IPS-18c (cell line): ENCODE data around the gene CFAP251.
"Not testable (repeated sequence)": the region's sequence is repeated elsewhere in the genome, so short reads cannot be mapped to it uniquely, and the experiment has no call there.

Experiments
- H3K4me3 ChIP-seq: 2 replicates; pipeline ENCODE4 v1.7.0; 2013; ENCODE audit warnings: low read depth, mild to moderate bottlenecking, low read length, moderate library complexity; ENCODE audit not compliant: insufficient read depth
- H3K9me3 ChIP-seq: one replicate; pipeline ENCODE4 v1.6.1; 2013; ENCODE audit warnings: mild to moderate bottlenecking, low read length, moderate library complexity; ENCODE audit not compliant: control insufficient read depth, insufficient read depth

The CFAP251 gene, protein sequence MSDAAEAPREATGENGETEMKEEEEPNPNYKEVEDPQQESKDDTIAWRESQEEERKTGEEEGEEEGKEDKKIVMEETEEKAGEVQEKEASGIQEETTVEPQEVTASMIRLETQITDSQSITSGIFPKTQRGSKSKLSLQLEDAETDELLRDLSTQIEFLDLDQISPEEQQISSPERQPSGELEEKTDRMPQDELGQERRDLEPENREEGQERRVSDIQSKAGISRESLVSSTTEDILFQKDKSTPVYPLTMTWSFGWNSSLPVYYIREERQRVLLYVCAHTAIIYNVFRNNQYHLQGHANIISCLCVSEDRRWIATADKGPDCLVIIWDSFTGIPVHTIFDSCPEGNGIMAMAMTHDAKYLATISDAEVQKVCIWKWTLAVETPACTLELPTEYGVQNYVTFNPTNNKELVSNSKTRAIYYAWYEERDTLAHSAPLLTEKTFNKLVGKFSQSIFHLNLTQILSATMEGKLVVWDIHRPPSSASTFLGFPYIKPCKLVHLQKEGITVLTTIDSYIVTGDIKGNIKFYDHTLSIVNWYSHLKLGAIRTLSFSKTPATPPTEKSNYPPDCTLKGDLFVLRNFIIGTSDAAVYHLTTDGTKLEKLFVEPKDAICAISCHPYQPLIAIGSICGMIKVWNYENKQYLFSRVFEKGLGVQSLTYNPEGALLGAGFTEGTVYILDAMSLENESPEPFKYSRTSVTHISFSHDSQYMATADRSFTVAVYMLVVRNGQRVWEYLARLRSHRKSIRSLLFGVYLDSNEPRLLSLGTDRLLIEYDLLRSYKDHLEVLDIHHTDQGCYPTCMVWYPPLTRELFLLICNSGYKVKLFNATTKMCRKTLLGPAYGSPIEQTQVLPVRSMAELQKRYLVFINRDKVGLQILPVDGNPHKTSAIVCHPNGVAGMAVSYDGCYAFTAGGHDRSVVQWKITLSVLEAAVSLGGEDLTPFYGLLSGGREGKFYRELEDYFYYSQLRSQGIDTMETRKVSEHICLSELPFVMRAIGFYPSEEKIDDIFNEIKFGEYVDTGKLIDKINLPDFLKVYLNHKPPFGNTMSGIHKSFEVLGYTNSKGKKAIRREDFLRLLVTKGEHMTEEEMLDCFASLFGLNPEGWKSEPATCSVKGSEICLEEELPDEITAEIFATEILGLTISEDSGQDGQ

DNA sequence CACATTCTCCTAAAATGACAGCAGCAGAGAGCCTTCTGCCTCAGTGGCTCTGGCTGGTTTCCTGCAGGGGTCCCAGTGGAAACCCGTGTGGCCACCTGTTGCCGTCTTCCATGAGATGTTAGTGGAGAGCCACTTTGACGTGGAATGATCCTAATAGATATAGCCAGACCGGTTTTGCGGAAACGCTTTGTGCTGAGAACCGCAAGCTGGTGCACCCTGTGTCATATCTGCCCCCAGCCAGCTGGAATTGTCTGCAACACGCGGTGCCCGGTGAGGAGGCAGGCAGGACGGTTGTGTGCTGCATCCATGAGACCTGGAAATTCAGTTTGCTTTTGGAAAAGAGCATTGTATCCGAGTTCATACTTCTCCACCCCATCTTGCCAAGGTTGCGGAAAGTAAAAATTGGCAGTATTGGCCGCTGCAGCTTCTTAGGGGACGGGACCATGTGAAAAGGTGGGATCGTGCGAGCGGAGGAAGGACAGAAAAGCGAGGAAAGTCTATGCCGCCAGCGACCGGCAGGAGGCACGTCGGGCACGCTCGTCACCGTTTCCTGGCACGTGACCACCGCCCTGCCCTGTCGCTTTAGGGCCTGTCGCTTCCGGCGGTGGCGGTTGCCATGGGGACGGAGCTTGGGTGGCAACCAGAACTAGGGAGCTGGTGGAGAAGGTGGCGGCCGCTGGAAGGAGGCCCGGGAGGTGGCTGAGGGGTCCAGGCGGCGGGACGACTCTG lies at the start of gene CFAP251:
Gene CFAP251 (plus strand): TSS at position 643 of the 729 bp plus-strand sequence. CDS start 2,714 bp downstream, outside the sequence.
- no peaks in the 10 kb centered on the region for H3K9me3 ChIP-seq
- peak within 1 kb of the TSS; percentile 47 for H3K4me3 ChIP-seq

DNA sequence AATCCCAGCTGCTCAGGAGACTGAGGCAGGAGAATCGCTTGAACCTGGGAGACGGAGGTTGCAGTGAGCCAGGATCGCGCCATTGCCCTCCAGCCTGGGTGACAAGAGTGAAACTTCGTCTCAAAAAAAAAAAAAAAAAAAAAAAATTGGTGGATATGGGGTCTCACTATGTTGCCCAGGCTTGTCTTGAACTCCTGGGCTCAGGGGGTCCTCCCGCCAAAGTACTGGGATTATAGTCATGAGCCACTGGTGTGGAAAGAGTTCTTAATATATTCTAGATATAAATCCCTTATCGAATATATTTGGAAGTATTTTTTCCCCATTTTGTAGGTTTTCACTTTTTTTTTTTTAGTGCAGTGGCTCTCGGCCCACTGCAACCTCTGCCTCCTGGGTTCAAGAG lies 49.2 kb upstream of the CFAP251 start:
- H3K9me3 ChIP-seq, H3K4me3 ChIP-seq: not testable (repeated sequence)

DNA sequence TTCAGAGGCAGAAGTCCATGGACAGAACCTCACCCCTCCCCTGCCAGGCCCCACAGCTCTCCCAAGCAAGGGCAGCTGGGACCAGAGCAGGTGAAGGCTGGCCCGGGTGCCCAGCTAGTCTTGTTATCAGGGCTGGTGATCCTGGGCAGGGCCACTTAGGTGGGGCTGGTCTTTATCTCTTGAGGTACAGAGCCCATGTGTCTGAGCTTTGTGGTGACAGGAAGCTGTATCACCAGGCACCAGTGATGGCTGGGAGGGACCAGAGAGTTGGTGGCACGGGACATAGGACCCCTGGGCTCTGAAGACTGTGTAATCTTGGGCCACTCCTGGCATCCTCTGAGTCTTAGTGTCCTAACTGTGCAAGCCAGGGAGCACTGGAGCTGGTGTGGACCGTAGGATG lies 46.9 kb upstream of the CFAP251 start:
- no peaks in the 10 kb centered on the region for H3K9me3 ChIP-seq
- H3K4me3 ChIP-seq: no peak overlapping the region

DNA sequence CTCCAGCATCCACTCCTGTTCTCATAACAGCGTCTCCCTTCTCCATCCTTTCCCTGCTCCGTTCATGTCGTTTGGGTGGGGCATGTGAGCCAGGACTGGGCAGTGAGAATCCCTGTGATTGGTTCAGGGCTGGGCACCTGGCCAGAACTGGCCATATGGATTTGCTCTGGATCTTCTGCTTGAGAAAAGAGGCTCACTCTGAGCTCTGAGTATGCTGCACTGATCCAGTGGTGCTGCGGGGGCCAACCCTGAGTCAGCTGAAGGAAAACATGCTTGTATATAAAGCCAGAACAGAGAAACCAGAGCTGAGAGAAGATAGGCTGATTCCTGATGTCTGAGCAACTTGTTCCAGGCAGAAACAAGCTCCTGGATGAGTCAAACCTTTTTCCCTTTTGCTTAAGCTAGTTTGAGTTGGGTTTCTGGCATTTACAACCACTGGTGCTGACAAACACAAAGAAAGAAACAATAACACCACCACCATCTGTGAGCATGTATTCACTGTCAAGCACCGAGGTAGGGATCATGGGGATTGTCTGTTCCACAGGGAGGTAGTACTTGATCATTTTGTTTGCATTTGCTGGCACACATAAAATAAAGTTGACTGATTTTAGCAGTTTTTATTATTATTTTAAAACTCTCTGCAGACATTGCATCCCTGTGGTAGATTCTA lies 45.7 kb upstream of the CFAP251 start:
- H3K9me3 ChIP-seq: no peaks in the 10 kb centered on the region
- no peak overlapping the region for H3K4me3 ChIP-seq

DNA sequence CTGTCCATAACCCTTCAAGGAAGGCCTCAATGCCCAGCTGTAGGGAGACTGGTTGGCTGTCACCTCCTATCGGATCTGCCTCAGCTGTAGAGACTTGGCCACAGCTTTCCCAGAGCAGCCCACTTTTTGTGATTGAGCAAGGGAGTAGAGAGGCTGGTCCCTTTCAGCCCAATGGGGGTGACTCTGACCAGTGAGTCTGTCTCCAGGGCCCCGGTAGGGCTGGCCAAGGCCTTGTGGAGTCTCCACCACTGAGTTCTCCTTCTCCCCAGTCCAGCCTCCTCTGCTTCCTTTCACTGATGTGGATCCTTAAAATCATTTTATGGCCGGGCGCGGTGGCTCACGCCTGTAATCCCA lies 45.2 kb upstream of the CFAP251 start:
- H3K9me3 ChIP-seq: no peaks in the 10 kb centered on the region
- H3K4me3 ChIP-seq: no peak overlapping the region

DNA sequence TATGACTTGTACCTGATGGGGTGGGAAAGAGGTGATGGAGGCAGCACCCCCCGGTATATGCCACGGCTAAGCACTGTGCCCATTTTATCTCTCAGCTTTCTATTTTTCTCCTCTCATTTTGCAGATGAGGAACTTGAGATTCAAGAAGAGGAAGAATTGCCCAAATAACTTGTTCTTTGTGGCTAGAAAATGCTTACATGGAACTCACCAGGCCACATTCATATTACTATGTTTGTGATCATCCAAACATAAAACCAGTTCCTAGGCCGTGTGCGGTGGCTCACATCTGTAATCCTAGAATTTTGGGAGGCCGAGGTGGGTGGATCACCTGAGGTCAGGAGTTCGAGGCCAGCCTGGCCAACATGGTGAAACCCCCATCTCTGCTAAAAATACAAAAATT lies 44.3 kb upstream of the CFAP251 start:
- Histone ChIP-seq H3K9me3 (no peaks in the 10 kb centered on the region), H3K4me3 (no peak overlapping the region)

DNA sequence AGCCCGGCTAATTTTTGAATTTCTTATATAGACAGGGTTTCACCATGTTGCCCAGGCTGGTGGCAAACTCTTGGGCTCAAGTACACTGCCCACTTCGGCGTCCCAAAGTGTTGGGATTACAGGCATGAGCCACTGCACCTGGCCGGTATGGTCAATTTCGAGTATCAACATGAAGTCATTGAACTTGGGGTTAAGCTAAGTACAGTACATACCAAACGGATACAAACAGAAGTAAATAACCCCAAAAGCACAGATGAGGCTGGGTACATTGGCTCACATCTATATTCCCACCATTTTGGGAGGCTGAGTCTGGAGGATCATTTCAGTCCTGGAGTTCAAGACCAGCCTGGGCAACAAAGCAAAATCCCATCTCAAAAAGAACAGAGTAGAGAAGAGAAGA lies 42.8 kb upstream of the CFAP251 start:
- Histone ChIP-seq H3K9me3 (no peaks in the 10 kb centered on the region), H3K4me3 (no peak overlapping the region)

DNA sequence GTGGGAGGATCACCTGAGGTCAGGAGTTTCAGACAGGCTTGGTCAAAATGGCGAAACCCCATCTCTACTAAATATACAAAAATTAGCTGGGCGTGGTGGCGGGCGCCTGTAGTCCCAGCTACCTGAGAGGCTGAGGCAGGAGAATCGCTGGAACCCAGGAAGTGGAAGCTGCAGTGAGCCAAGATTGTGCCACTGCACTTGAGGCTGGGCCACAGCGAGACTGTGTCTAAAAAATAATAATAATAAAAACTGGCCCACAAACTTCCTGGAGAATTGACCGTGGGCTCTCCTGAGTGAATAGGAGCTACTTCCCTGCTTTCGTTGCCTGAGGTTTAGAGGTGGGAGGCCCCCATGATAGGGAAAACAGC lies 42.3 kb upstream of the CFAP251 start:
- H3K9me3 ChIP-seq, H3K4me3 ChIP-seq: not testable (repeated sequence)

DNA sequence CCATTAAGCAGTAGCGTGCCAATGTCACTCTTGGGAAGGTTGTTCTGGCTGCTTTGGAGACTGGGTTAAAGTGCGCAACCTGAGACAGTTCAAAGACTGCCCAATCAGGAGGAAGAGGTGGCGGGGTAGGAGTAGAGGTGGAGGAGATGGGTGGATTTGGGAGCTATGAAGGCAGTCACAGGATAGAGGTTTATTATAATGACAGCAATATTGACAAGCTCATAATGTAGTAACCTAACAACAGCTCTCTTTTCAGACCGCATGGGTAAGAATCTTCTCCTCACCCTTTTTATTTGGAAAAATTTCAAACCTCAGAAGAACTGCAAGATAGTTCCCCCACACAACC lies 35.1 kb upstream of the CFAP251 start:
- no peaks in the 10 kb centered on the region for H3K9me3 ChIP-seq

DNA sequence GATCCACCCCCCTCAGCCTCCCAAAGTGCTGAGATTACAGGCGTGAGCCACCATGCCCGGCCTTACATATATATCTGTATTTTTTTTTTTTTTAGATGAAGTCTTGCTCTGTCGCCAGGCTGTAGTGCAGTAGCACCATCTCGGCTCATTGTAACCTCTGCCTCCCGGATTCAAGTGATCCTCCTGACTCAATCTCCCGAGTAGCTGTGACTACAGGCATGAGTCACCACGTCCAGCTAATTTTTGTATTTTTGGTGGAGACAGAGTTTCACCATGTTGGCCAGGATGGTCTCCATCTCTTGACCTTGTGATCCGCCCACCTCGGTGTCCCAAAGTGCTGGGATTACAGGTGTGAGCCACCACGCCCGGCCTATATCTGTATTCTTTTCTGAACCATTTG lies 33.3 kb upstream of the CFAP251 start:
- not testable (repeated sequence) for H3K4me3 ChIP-seq, H3K9me3 ChIP-seq

More for the DNA sequence above, 35.1 kb upstream of the CFAP251 start:
- no peak overlapping the region for H3K4me3 ChIP-seq

DNA sequence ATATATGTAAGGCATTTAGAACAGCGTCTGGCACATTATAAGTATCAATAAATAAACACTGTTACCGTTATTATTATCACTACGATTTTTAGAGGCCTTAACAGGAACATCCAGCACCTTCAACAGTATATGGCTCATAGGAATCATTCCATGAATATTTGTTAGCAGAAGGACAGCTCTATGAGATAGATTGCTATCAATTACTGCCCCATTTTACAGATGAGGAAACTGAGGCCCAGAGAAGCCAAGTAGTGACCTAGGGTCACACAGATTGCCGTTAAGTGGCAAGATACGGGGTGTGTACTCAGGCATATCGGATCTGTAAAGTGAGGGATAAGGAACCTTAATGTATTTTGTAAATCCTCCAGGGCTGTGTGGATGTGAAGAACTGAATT lies 30.3 kb upstream of the CFAP251 start:
- Histone ChIP-seq H3K4me3 (peak overlapping the region; percentile 70), H3K9me3 (no peaks in the 10 kb centered on the region)

DNA sequence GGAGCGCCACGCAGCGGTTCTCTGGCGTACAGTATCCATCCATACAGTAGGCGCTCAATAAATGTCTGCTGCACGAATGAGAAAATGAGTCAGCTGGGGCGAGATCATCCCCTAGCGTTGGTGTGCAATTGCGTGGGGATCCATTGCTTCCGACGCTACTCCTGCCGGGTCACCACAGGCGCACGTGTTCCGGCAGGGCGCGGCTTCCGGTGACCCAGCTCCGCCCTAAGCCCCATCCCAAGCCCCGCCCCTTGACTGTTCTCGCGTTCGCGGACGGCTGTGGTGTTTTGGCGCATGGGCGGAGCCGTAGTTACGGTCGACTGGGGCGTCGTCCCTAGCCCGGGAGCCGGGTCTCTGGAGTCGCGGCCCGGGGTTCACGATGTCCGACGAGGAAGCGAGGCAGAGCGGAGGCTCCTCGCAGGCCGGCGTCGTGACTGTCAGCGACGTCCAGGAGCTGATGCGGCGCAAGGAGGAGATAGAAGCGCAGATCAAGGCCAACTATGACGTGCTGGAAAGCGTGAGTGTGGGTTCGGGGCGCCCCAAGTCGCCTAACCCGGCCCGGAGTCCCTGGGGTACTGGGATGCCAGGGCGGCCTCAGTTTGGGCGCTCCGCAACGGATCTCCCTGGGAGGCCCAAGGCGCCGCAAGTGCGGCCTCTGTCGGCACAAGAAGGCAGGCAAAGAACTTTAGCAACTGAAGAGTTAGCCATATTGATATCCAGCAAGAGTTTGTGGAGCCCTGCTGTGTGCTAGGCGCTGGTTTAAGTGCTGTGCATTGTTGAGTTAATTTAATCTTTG lies 29.7 kb upstream of the CFAP251 start, which contains the start of gene PSMD9:
Gene PSMD9 (plus strand): TSS at position 313 of the 796 bp plus-strand sequence. CDS start 67 bp downstream, at position 380.
- Histone ChIP-seq H3K4me3 (peak within 1 kb of the TSS; percentile 70), H3K9me3 (no peaks in the 10 kb centered on the region)

DNA sequence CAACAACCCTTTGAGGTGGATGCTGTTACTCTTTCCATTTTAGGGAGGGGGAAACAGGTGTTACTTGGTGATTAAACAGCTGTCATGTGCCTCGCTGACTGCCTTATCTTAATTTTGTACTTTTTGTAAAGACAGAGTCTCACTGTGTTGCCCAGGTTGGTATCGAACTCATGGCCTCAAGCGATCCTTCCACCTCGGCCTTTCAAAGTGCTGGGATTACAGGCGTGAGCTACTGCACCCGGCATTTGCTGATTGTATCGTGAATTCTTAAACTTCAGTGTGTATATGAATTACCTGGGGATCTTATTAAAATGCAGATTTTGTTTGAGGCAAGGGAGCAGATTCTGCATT lies 29.1 kb upstream of the CFAP251 start:
- peak overlapping the region; percentile 70; the same call in 1 of the 2 replicates for H3K4me3 ChIP-seq

DNA sequence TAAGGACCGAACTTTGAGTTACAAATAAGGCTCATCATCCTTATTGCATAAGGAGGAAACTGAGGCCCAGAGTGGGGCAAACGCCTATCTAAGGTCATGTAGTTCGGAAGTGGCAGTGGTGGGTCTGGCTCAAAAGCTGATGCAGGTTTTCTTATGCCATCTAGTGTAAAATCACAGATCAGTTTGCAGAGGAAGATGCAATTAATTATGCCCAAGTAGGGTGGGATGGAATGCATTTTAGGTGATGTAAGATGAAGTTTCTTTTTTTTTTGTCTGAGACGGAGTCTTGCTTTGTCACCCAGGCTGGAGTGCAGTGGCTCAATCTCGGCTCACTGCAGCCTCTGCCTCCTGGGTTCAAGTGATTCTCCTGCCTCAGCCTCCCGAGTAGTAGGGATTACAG lies 28.7 kb upstream of the CFAP251 start:
- H3K4me3 ChIP-seq: peak overlapping the region; percentile 70; the same call in 1 of the 2 replicates
- H3K9me3 ChIP-seq: not testable (repeated sequence)

More for the DNA sequence above, 29.1 kb upstream of the CFAP251 start:
- no peaks in the 10 kb centered on the region for H3K9me3 ChIP-seq

DNA sequence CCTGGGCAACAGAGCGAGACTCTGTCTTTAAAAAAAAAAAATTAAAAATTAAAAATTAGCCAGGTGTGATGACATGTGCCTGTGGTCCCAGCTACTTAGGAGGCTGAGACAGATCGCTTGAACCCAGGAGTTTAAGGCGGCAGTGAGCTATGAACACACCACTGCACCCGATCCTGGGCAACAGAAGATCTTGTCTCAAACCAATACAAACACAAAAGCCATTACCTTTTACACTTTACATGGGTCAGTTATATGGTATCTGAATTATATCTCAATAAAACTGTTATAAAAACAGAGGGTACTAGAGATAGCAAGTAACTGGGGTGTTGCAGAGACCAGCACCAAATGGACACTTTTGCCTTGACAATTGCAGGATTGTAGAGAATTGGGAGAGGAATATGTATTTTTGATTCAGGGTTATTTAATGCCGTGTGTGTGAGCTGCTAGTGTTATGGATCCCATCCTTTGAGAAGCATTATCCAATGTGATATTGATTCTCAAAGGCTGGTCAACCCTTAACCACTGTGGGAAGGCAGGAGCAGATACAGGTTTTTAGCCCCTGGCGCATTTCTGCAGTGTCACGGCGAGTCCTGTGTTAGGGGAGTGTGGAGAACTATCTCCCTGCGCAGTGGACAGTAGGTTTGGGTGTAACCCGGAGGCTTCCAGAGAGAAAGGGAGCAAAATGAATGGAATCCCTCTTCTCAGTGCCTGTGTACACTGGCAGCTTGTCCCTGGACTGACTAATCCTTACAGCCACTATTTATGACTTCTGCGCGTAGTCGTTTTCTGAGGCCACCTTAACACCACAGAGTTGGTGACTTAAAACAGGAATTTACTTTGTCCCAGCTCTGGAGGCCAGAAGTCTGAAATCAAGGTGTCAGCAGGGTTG lies 25.5 kb upstream of the CFAP251 start:
- Histone ChIP-seq H3K4me3 (no peak overlapping the region), H3K9me3 (no peaks in the 10 kb centered on the region)
